Renal cortical epithelial cell (primary cell): ENCODE results near the gene MLIP. TPM values are rescaled to one million over a fixed set of nuclear protein-coding genes. Genes with fewer than 3 reads are reported as not detected.
"Not testable (repeated sequence)": the region's sequence is repeated elsewhere in the genome, so short reads cannot be mapped to it uniquely, and the experiment has no call there.

Experiments
- DNase-seq: peaks from one replicate; pipeline ENCODE4 v3.0.0-alpha.2; 2011; ENCODE audit warnings: low read depth
- total RNA-seq: library from RNA; depleted of rRNA; stranded (reverse); fragments of >200 nt; gene quantifications from 2 replicates; pipeline ENCODE4 v1.2.3, GENCODE V29; 2014

MLIP gene
- total RNA-seq, 1 donor from 2014 or later, result 0.15 TPM

- DNase-seq, result no peak
Observed at GRCh38 chr6:54140811-54141210, 29.6 kb downstream of the MLIP start.

GRCh38 chr6:54142889-54143519 is 31.8 kb downstream of the MLIP start:
- no peak for DNase-seq

GRCh38 chr6:54151861-54152260 is 40.6 kb downstream of the MLIP start:
- no peak for DNase-seq

GRCh38 chr6:54156650-54157250 is 45.5 kb downstream of the MLIP start:
- no peak for DNase-seq

- DNase-seq, result no peak
Observed at GRCh38 chr6:54157405-54157804, 46.2 kb downstream of the MLIP start.

GRCh38 chr6:54173089-54173488 is 61.8 kb downstream of the MLIP start:
- DNase-seq, result no peak

GRCh38 chr6:54179152-54179551 is 67.9 kb downstream of the MLIP start:
- no peak for DNase-seq

- no peak for DNase-seq
Observed at GRCh38 chr6:54183616-54184015, 72.4 kb downstream of the MLIP start.

GRCh38 chr6:54185885-54186284 is 74.6 kb downstream of the MLIP start:
- DNase-seq, result no peak

GRCh38 chr6:54188846-54189245 is 77.6 kb downstream of the MLIP start:
- DNase-seq, result no peak

GRCh38 chr6:54191461-54191860 is 80.2 kb downstream of the MLIP start:
- peak; percentile 31 for DNase-seq

GRCh38 chr6:54192993-54193392 is 81.8 kb downstream of the MLIP start:
- DNase-seq, result no peak

- DNase-seq, result no peak
Observed at GRCh38 chr6:54193560-54193959, 82.3 kb downstream of the MLIP start.

- DNase-seq, result peak; percentile 69
Observed at GRCh38 chr6:54194067-54194466, 82.8 kb downstream of the MLIP start.

GRCh38 chr6:54195637-54196036 is 84.4 kb downstream of the MLIP start:
- DNase-seq, result no peak

GRCh38 chr6:54196905-54197304 is 85.7 kb downstream of the MLIP start:
- DNase-seq, result no peak

GRCh38 chr6:54198134-54198533 is 86.9 kb downstream of the MLIP start:
- peak; percentile 74 for DNase-seq

GRCh38 chr6:54203474-54204035 is 92.3 kb downstream of the MLIP start:
- DNase-seq, result not testable (repeated sequence)

- DNase-seq, result no peak
Observed at GRCh38 chr6:54204921-54205591, 93.8 kb downstream of the MLIP start.

GRCh38 chr6:54206510-54206909 is 95.3 kb downstream of the MLIP start:
- DNase-seq, result peak; percentile 16

- DNase-seq, result not testable (repeated sequence)
Observed at GRCh38 chr6:54209983-54210382, 98.7 kb downstream of the MLIP start.

GRCh38 chr6:54214286-54214685 is 103.0 kb downstream of the MLIP start:
- no peak for DNase-seq

GRCh38 chr6:54216336-54216735 is 105.1 kb downstream of the MLIP start:
- no peak for DNase-seq
